Upper lobe of left lung (tissue), 4 donors: Measurements from ENCODE around the gene GALC.

Experiments used
- CTCF ChIP-seq, 6 experiments: fragments of 450-650 bp in 4 of 6; fragments of 200-600 bp in 2 of 6; sonication (generic) in 2 of 6; IDR thresholded peaks; one replicate each; pipeline ENCODE4 v1.5.1; 2016 to 2019; ENCODE audit warnings: antibody characterized with exemption in 6 of 6
- EP300 ChIP-seq, 4 donors: sonication (generic); formaldehyde crosslinking; IDR thresholded peaks; one replicate each; pipeline ENCODE4 v1.5.1; 2017; ENCODE audit warnings: antibody characterized with exemption in 4 of 4, control low read depth in 2 of 4
- POLR2A ChIP-seq, 4 donors: fragments of 450-650 bp; IDR thresholded peaks; one replicate each; pipeline ENCODE4 v1.5.1; 2016 to 2017; ENCODE audit warnings: antibody characterized with exemption in 4 of 4, mild to moderate bottlenecking in 2 of 4
- POLR2AphosphoS5 ChIP-seq, 2 donors: sonication (generic); formaldehyde crosslinking; IDR thresholded peaks; one replicate each; pipeline ENCODE4 v1.5.1; 2017; ENCODE audit warnings: antibody characterized with exemption in 2 of 2

DNA sequence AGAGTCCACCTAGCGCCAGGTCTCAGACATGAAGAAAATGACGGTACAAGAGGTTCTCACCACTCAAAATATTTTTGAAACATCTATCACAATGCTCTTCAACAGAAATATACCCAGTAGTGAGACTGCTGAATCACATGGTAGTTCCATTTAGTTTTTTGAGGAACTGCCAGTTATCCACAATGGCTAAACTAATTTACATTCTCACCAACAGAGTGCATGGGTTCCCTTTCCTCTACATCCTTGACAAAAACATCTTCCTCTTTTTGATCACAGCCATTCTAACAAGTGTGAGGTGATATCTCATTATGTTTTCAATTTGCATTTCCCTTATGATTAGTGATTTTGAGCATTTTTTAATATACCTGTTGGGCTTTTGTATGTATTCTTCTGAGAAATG is 6.3 kb upstream of the GALC start:
- TF ChIP-seq CTCF (IDR thresholded peaks at IDR 0.05) (no peak), POLR2A (IDR thresholded peaks at IDR 0.05) (no peak), POLR2AphosphoS5 (IDR thresholded peaks at IDR 0.05) (no peak), EP300 (IDR thresholded peaks at IDR 0.05) (no peak)
